ENCODE measurements around the gene CARD6.
"Not testable (repeated sequence)": the region's sequence is repeated elsewhere in the genome, so short reads cannot be mapped to it uniquely, and the experiment has no call there.

GRCh38 chr5:40794340-40794739 lies 46.8 kb upstream of the CARD6 start:
- not testable (repeated sequence) for TF ChIP-seq CTCF (IDR thresholded peaks at IDR 0.05 in 8 of 11, conservative IDR thresholded peaks at IDR 0.05 in 3 of 11); POLR2A (IDR thresholded peaks at IDR 0.05); POLR2AphosphoS5 (IDR thresholded peaks at IDR 0.05)

Measured in spleen (tissue), 7 donors.